ENCODE data around the gene NEIL3.

Gene NEIL3

GRCh38 chr4:177384856-177385397 is 75.3 kb downstream of the NEIL3 start:
- ChIA-PET CTCF (no interaction called here), POLR2A (no interaction called here)
- WGBS (ENCODE audit: insufficient coverage) = 100% methylated on average over 3 of the region's 4 CpGs
- DNase-seq = no peak
- Histone ChIP-seq H3K9me3 (ENCODE audit: control extremely low read depth in 1 of 5, control insufficient read depth in 4 of 5, insufficient read depth in 2 of 5, low read depth in 1 of 5, low read length in 4 of 5) (no peaks in the 10 kb centered on the region), H3K36me3 (ENCODE audit: control insufficient read depth in 4 of 4, insufficient read depth in 4 of 4, low read length in 3 of 4) (no peaks in the 10 kb centered on the region), H3K4me3 (ENCODE audit: control insufficient read depth in 1 of 7, extremely low read depth in 1 of 7, insufficient read depth in 4 of 7, low read depth in 2 of 7, low read length in 6 of 7) (no peak overlapping the region), H3K4me1 (ENCODE audit: control extremely low read depth in 1 of 4, control insufficient read depth in 4 of 4, insufficient read depth in 4 of 4, low read length in 3 of 4) (no peaks in the 10 kb centered on the region), H3K27me3 (replicated peaks in 2 of 5; ENCODE audit: control insufficient read depth in 4 of 5, insufficient read depth in 5 of 5, low read length in 4 of 5) (no peaks in the 10 kb centered on the region), H3K27ac (ENCODE audit: insufficient read depth in 1 of 2, low read depth in 1 of 2, low read length in 2 of 2, poor library complexity in 1 of 2, severe bottlenecking in 2 of 2) (no peak overlapping the region)

GRCh38 chr4:177385576-177386277 is 76.1 kb downstream of the NEIL3 start:
- Histone ChIP-seq H3K4me1 (ENCODE audit: control extremely low read depth in 1 of 4, control insufficient read depth in 4 of 4, insufficient read depth in 4 of 4, low read length in 3 of 4) (no peaks in the 10 kb centered on the region), H3K9me3 (ENCODE audit: control extremely low read depth in 1 of 5, control insufficient read depth in 4 of 5, insufficient read depth in 2 of 5, low read depth in 1 of 5, low read length in 4 of 5) (no peaks in the 10 kb centered on the region), H3K27me3 (replicated peaks in 2 of 5; ENCODE audit: control insufficient read depth in 4 of 5, insufficient read depth in 5 of 5, low read length in 4 of 5) (no peaks in the 10 kb centered on the region), H3K4me3 (ENCODE audit: control insufficient read depth in 1 of 7, extremely low read depth in 1 of 7, insufficient read depth in 4 of 7, low read depth in 2 of 7, low read length in 6 of 7) (no peak overlapping the region), H3K36me3 (ENCODE audit: control insufficient read depth in 4 of 4, insufficient read depth in 4 of 4, low read length in 3 of 4) (no peaks in the 10 kb centered on the region), H3K27ac (ENCODE audit: insufficient read depth in 1 of 2, low read depth in 1 of 2, low read length in 2 of 2, poor library complexity in 1 of 2, severe bottlenecking in 2 of 2) (no peak overlapping the region)
- POLR2A ChIA-PET = no interaction called here
- DNase-seq = no peak
- CTCF ChIA-PET = no interaction called here
- WGBS (ENCODE audit: insufficient coverage) = no CpG with 5 or more reads among the region's 2 CpGs

- Histone ChIP-seq H3K4me1 (ENCODE audit: control extremely low read depth in 1 of 4, control insufficient read depth in 4 of 4, insufficient read depth in 4 of 4, low read length in 3 of 4) (no peaks in the 10 kb centered on the region), H3K27me3 (replicated peaks in 2 of 5; ENCODE audit: control insufficient read depth in 4 of 5, insufficient read depth in 5 of 5, low read length in 4 of 5) (no peaks in the 10 kb centered on the region), H3K4me3 (ENCODE audit: control insufficient read depth in 1 of 7, extremely low read depth in 1 of 7, insufficient read depth in 4 of 7, low read depth in 2 of 7, low read length in 6 of 7) (no peak overlapping the region), H3K9me3 (ENCODE audit: control extremely low read depth in 1 of 5, control insufficient read depth in 4 of 5, insufficient read depth in 2 of 5, low read depth in 1 of 5, low read length in 4 of 5) (no peaks in the 10 kb centered on the region), H3K36me3 (ENCODE audit: control insufficient read depth in 4 of 4, insufficient read depth in 4 of 4, low read length in 3 of 4) (no peaks in the 10 kb centered on the region), H3K27ac (ENCODE audit: insufficient read depth in 1 of 2, low read depth in 1 of 2, low read length in 2 of 2, poor library complexity in 1 of 2, severe bottlenecking in 2 of 2) (no peak overlapping the region)
- POLR2A ChIA-PET = no interaction called here
- DNase-seq = no peak
- CTCF ChIA-PET = no interaction called here
- WGBS (ENCODE audit: insufficient coverage) = 90% methylated on average over 4 of the region's 5 CpGs
Observed at GRCh38 chr4:177386278-177386815, 76.7 kb downstream of the NEIL3 start.

GRCh38 chr4:177391287-177391686 is 81.6 kb downstream of the NEIL3 start:
- Histone ChIP-seq H3K36me3 (ENCODE audit: control insufficient read depth in 4 of 4, insufficient read depth in 4 of 4, low read length in 3 of 4) (no peaks in the 10 kb centered on the region), H3K4me1 (ENCODE audit: control extremely low read depth in 1 of 4, control insufficient read depth in 4 of 4, insufficient read depth in 4 of 4, low read length in 3 of 4) (peaks cover 0 to 7% (median 0%) of the 10 kb centered on the region in 4 experiments), H3K9me3 (ENCODE audit: control extremely low read depth in 1 of 5, control insufficient read depth in 4 of 5, insufficient read depth in 2 of 5, low read depth in 1 of 5, low read length in 4 of 5) (no peaks in the 10 kb centered on the region), H3K27ac (ENCODE audit: insufficient read depth in 1 of 2, low read depth in 1 of 2, low read length in 2 of 2, poor library complexity in 1 of 2, severe bottlenecking in 2 of 2) (no peak overlapping the region), H3K4me3 (ENCODE audit: control insufficient read depth in 1 of 7, extremely low read depth in 1 of 7, insufficient read depth in 4 of 7, low read depth in 2 of 7, low read length in 6 of 7) (no peak overlapping the region), H3K27me3 (replicated peaks in 2 of 5; ENCODE audit: control insufficient read depth in 4 of 5, insufficient read depth in 5 of 5, low read length in 4 of 5) (no peaks in the 10 kb centered on the region)
- POLR2A ChIA-PET = interaction anchor here (1.7 kb wide), 1 partner anchor 11 kb away, joined by 3 read pairs; no protein-coding TSS in a partner anchor
- no peak for DNase-seq
- WGBS (ENCODE audit: insufficient coverage) = no CpG with 5 or more reads among the region's 3 CpGs
- CTCF ChIA-PET = interaction anchor here (1.5 kb wide), 1 partner anchor 12 kb away, joined by 3 read pairs; no protein-coding TSS in a partner anchor

- no peak for DNase-seq
- H3K4me3 ChIP-seq (ENCODE audit: control insufficient read depth in 1 of 7, extremely low read depth in 1 of 7, insufficient read depth in 4 of 7, low read depth in 2 of 7, low read length in 6 of 7) = no peak overlapping the region
- no peaks in the 10 kb centered on the region for H3K27me3 ChIP-seq (replicated peaks in 2 of 5; ENCODE audit: control insufficient read depth in 4 of 5, insufficient read depth in 5 of 5, low read length in 4 of 5)
- no peaks in the 10 kb centered on the region for H3K9me3 ChIP-seq (ENCODE audit: control extremely low read depth in 1 of 5, control insufficient read depth in 4 of 5, insufficient read depth in 2 of 5, low read depth in 1 of 5, low read length in 4 of 5)
- H3K36me3 ChIP-seq (ENCODE audit: control insufficient read depth in 4 of 4, insufficient read depth in 4 of 4, low read length in 3 of 4) = no peaks in the 10 kb centered on the region
- ChIA-PET CTCF (interaction anchor here (1.5 kb wide), 1 partner anchor 11 kb away, joined by 3 read pairs; no protein-coding TSS in a partner anchor), POLR2A (interaction anchor here (1.7 kb wide), 1 partner anchor 12 kb away, joined by 3 read pairs; no protein-coding TSS in a partner anchor)
- H3K4me1 ChIP-seq (ENCODE audit: control extremely low read depth in 1 of 4, control insufficient read depth in 4 of 4, insufficient read depth in 4 of 4, low read length in 3 of 4) = peaks cover 0 to 7% (median 0%) of the 10 kb centered on the region in 4 experiments
- no peak overlapping the region for H3K27ac ChIP-seq (ENCODE audit: insufficient read depth in 1 of 2, low read depth in 1 of 2, low read length in 2 of 2, poor library complexity in 1 of 2, severe bottlenecking in 2 of 2)
- 97% methylated on average over 5 of the region's 6 CpGs for WGBS (ENCODE audit: insufficient coverage)
Observed at GRCh38 chr4:177391953-177392352, 82.3 kb downstream of the NEIL3 start.

GRCh38 chr4:177393236-177393635 is 83.6 kb downstream of the NEIL3 start:
- Histone ChIP-seq H3K4me3 (ENCODE audit: control insufficient read depth in 1 of 7, extremely low read depth in 1 of 7, insufficient read depth in 4 of 7, low read depth in 2 of 7, low read length in 6 of 7) (no peak overlapping the region), H3K9me3 (ENCODE audit: control extremely low read depth in 1 of 5, control insufficient read depth in 4 of 5, insufficient read depth in 2 of 5, low read depth in 1 of 5, low read length in 4 of 5) (peaks cover 0 to 6% (median 0%) of the 10 kb centered on the region in 5 experiments), H3K27me3 (replicated peaks in 2 of 5; ENCODE audit: control insufficient read depth in 4 of 5, insufficient read depth in 5 of 5, low read length in 4 of 5) (no peaks in the 10 kb centered on the region), H3K36me3 (ENCODE audit: control insufficient read depth in 4 of 4, insufficient read depth in 4 of 4, low read length in 3 of 4) (no peaks in the 10 kb centered on the region), H3K4me1 (ENCODE audit: control extremely low read depth in 1 of 4, control insufficient read depth in 4 of 4, insufficient read depth in 4 of 4, low read length in 3 of 4) (peaks cover 0 to 7% (median 0%) of the 10 kb centered on the region in 4 experiments), H3K27ac (ENCODE audit: insufficient read depth in 1 of 2, low read depth in 1 of 2, low read length in 2 of 2, poor library complexity in 1 of 2, severe bottlenecking in 2 of 2) (no peak overlapping the region)
- 45% methylated on average over 3 of the region's 8 CpGs for WGBS (ENCODE audit: insufficient coverage)
- DNase-seq = peak; percentile 26 to 55 (median 33)
- POLR2A ChIA-PET = no interaction called here
- CTCF ChIA-PET = no interaction called here

- no peak for DNase-seq
- no peak overlapping the region for H3K27ac ChIP-seq (ENCODE audit: insufficient read depth in 1 of 2, low read depth in 1 of 2, low read length in 2 of 2, poor library complexity in 1 of 2, severe bottlenecking in 2 of 2)
- H3K27me3 ChIP-seq (replicated peaks in 2 of 5; ENCODE audit: control insufficient read depth in 4 of 5, insufficient read depth in 5 of 5, low read length in 4 of 5) = no peaks in the 10 kb centered on the region
- H3K36me3 ChIP-seq (ENCODE audit: control insufficient read depth in 4 of 4, insufficient read depth in 4 of 4, low read length in 3 of 4) = no peaks in the 10 kb centered on the region
- no CpG with 5 or more reads among the region's 2 CpGs for WGBS (ENCODE audit: insufficient coverage)
- ChIA-PET POLR2A (no interaction called here), CTCF (no interaction called here)
- peaks cover 0 to 11% (median 4%) of the 10 kb centered on the region in 4 experiments for H3K4me1 ChIP-seq (ENCODE audit: control extremely low read depth in 1 of 4, control insufficient read depth in 4 of 4, insufficient read depth in 4 of 4, low read length in 3 of 4)
- no peak overlapping the region for H3K4me3 ChIP-seq (ENCODE audit: control insufficient read depth in 1 of 7, extremely low read depth in 1 of 7, insufficient read depth in 4 of 7, low read depth in 2 of 7, low read length in 6 of 7)
- peaks cover 0 to 6% (median 0%) of the 10 kb centered on the region in 5 experiments for H3K9me3 ChIP-seq (ENCODE audit: control extremely low read depth in 1 of 5, control insufficient read depth in 4 of 5, insufficient read depth in 2 of 5, low read depth in 1 of 5, low read length in 4 of 5)
Observed at GRCh38 chr4:177396352-177396751, 86.7 kb downstream of the NEIL3 start.
